ENCODE measurements around the gene CEP164. TPM values are rescaled to one million over a fixed set of nuclear protein-coding genes. Genes with fewer than 3 reads are reported as not detected.

Gene CEP164
- total RNA-seq, 1 experiment from 2014 or later: 25.4 TPM

GRCh38 chr11:117381481-117382387 lies 54.1 kb downstream of the CEP164 start:
- peaks cover 4% of the 10 kb centered on the region for H3K36me3 Mint-ChIP-seq (ENCODE audit: insufficient read depth, unreplicated experiment)
- TF ChIP-seq, protein P1, sequence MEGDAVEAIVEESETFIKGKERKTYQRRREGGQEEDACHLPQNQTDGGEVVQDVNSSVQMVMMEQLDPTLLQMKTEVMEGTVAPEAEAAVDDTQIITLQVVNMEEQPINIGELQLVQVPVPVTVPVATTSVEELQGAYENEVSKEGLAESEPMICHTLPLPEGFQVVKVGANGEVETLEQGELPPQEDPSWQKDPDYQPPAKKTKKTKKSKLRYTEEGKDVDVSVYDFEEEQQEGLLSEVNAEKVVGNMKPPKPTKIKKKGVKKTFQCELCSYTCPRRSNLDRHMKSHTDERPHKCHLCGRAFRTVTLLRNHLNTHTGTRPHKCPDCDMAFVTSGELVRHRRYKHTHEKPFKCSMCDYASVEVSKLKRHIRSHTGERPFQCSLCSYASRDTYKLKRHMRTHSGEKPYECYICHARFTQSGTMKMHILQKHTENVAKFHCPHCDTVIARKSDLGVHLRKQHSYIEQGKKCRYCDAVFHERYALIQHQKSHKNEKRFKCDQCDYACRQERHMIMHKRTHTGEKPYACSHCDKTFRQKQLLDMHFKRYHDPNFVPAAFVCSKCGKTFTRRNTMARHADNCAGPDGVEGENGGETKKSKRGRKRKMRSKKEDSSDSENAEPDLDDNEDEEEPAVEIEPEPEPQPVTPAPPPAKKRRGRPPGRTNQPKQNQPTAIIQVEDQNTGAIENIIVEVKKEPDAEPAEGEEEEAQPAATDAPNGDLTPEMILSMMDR (IDR thresholded peaks at IDR 0.05; ENCODE audit: unreplicated experiment): no peak
- H3K27me3 Mint-ChIP-seq (ENCODE audit: unreplicated experiment): no peaks in the 10 kb centered on the region
- no peaks in the 10 kb centered on the region for H3K9me3 Mint-ChIP-seq (ENCODE audit: low read depth, unreplicated experiment)
- BruUV-seq (replicated peaks): no TSS peak
- CTCF ChIA-PET: no interaction called here
- H3K4me3 Mint-ChIP-seq (ENCODE audit: low read depth, unreplicated experiment): no peak overlapping the region
- no peak overlapping the region for H3K27ac Mint-ChIP-seq (ENCODE audit: unreplicated experiment)
- DNase-seq: no peak
- intact Hi-C loops (cut with micrococcal nuclease; ENCODE audit: unreplicated experiment): no loop called here
- no peaks in the 10 kb centered on the region for H3K4me1 Mint-ChIP-seq (ENCODE audit: low read depth, unreplicated experiment)

DNA sequence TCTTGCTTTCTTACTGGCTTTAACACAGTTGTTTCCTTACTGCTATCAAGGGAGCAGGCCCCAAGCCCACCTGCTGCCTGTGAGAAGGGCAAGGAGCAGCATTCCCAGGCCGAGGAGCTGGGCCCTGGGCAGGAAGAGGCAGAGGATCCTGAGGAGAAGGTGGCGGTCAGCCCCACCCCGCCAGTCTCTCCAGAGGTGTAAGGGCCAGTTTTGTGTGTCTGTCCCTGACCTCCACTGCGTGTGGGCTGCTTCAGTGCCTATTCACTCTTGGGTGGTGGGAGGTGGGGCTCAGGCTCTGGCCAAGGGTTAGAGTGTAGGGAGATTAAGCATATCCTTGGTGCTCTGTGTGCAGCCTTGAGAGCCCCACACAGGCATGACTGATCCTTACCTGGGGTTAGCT lies 55.1 kb downstream of the CEP164 start:
- no TSS peak for BruUV-seq (replicated peaks)
- H3K36me3 Mint-ChIP-seq (ENCODE audit: insufficient read depth, unreplicated experiment): peaks cover 4% of the 10 kb centered on the region
- TF ChIP-seq, protein P1 (IDR thresholded peaks at IDR 0.05; ENCODE audit: unreplicated experiment): no peak
- intact Hi-C loops (cut with micrococcal nuclease; ENCODE audit: unreplicated experiment): no loop called here
- CTCF ChIA-PET: no interaction called here
- no peaks in the 10 kb centered on the region for H3K4me1 Mint-ChIP-seq (ENCODE audit: low read depth, unreplicated experiment)
- no peaks in the 10 kb centered on the region for H3K27me3 Mint-ChIP-seq (ENCODE audit: unreplicated experiment)
- H3K4me3 Mint-ChIP-seq (ENCODE audit: low read depth, unreplicated experiment): no peak overlapping the region
- no peak for DNase-seq
- no peak overlapping the region for H3K27ac Mint-ChIP-seq (ENCODE audit: unreplicated experiment)
- no peaks in the 10 kb centered on the region for H3K9me3 Mint-ChIP-seq (ENCODE audit: low read depth, unreplicated experiment)

GRCh38 chr11:117384045-117384444 lies 56.4 kb downstream of the CEP164 start:
- H3K9me3 Mint-ChIP-seq (ENCODE audit: low read depth, unreplicated experiment): no peaks in the 10 kb centered on the region
- DNase-seq: no peak
- H3K27ac Mint-ChIP-seq (ENCODE audit: unreplicated experiment): no peak overlapping the region
- H3K36me3 Mint-ChIP-seq (ENCODE audit: insufficient read depth, unreplicated experiment): peaks cover 4% of the 10 kb centered on the region
- H3K4me1 Mint-ChIP-seq (ENCODE audit: low read depth, unreplicated experiment): no peaks in the 10 kb centered on the region
- no peak overlapping the region for H3K4me3 Mint-ChIP-seq (ENCODE audit: low read depth, unreplicated experiment)
- CTCF ChIA-PET: interaction anchor here (0.6 kb wide), 1 partner anchor 496 kb away, joined by 3 read pairs; no protein-coding TSS in a partner anchor
- no peaks in the 10 kb centered on the region for H3K27me3 Mint-ChIP-seq (ENCODE audit: unreplicated experiment)
- BruUV-seq (replicated peaks): no TSS peak
- intact Hi-C loops (cut with micrococcal nuclease; ENCODE audit: unreplicated experiment): no loop called here
- TF ChIP-seq, protein P1 (IDR thresholded peaks at IDR 0.05; ENCODE audit: unreplicated experiment): no peak

DNA sequence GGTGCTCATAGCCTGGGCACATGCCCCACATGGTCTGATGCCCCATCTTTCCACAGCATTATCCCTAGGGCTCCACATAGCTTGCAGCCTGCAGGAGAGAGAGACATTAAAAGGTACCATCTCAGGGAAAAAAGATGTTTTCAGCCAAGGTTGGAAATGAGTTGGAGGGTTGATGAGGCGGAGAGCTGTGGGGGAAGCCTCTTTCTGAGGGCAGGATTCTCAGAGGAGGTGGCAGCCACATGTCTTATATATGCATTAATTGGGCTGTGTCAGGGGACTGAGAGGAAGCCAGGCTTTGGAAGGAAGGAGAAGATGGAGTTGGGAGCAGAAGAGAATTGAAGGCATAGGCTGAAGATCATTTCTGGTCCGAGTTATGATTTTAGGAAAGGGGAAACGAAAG lies 57.8 kb downstream of the CEP164 start:
- DNase-seq: no peak
- H3K27me3 Mint-ChIP-seq (ENCODE audit: unreplicated experiment): no peaks in the 10 kb centered on the region
- intact Hi-C loops (cut with micrococcal nuclease; ENCODE audit: unreplicated experiment): no loop called here
- no peaks in the 10 kb centered on the region for H3K4me1 Mint-ChIP-seq (ENCODE audit: low read depth, unreplicated experiment)
- H3K27ac Mint-ChIP-seq (ENCODE audit: unreplicated experiment): no peak overlapping the region
- H3K9me3 Mint-ChIP-seq (ENCODE audit: low read depth, unreplicated experiment): no peaks in the 10 kb centered on the region
- TF ChIP-seq, protein P1 (IDR thresholded peaks at IDR 0.05; ENCODE audit: unreplicated experiment): no peak
- BruUV-seq (replicated peaks): no TSS peak
- H3K4me3 Mint-ChIP-seq (ENCODE audit: low read depth, unreplicated experiment): no peak overlapping the region
- CTCF ChIA-PET: no interaction called here
- H3K36me3 Mint-ChIP-seq (ENCODE audit: insufficient read depth, unreplicated experiment): no peaks in the 10 kb centered on the region
